NAMALWA (cell line): ENCODE results near the gene ACAA1.
"Not testable (repeated sequence)": the region's sequence is repeated elsewhere in the genome, so short reads cannot be mapped to it uniquely, and the experiment has no call there.

Source experiments
- DNase-seq: peaks from one replicate; pipeline ENCODE4 v3.0.0-alpha.2; 2015; ENCODE audit warnings: low spot score

Gene ACAA1

DNA sequence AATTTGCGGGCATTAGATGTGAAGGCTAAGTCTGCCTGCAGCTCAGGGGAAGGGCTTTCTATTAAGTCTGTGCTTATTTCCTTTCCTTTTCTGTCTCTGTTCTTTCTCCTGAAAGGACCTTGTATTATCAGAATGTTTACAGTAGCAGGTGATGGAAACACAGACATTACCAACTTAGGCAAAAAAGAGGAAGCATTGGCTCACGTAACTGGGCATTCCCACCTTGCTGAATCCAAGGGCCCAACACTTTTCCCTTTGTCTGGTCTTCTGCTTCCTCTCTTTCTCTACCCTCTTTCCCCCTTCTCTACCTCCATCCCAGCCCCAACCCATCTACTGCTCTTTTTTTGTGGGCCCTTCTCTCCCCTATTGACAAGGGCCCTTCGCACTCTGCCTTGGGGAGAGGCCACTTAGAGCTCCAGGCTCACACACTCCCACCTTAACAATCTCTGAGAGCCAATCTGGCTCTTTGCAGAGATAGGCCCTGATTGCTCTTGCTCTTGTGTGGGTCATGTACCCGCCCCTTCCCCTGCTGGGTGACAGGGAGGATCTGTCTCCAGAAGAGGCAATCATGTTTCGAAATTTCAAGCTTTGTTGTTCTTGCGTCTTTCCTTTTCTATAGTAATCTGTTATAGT is 35.0 kb downstream of the ACAA1 start:
- no peak for DNase-seq

GRCh38 chr3:38100498-38100897 is 36.4 kb downstream of the ACAA1 start:
- DNase-seq = no peak

DNA sequence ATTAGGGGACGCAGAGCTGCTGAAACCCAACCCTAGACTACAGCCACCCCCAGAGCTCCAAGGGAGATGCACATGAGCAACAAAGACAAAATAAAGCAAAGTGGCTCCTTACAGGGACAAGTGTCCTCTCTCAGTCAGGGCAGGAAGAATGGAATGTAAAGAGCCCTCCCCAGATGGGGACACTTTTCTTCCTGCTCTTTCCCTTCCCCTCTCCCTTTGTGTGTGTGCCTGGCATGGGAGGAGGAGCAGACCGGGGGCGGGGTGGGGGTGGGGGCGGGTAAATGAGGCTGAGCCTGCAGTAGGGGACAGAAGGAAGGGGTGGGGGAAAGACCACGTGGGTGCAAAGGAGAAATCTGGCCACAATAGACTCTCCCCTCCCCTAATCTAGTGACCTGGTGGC is 37.4 kb downstream of the ACAA1 start:
- no peak for DNase-seq

- no peak for DNase-seq
These were observed 38.6 kb downstream of the ACAA1 start for GRCh38 chr3:38098376-38098723.

- no peak for DNase-seq
These were observed 39.2 kb downstream of the ACAA1 start for GRCh38 chr3:38097446-38098375.

DNA sequence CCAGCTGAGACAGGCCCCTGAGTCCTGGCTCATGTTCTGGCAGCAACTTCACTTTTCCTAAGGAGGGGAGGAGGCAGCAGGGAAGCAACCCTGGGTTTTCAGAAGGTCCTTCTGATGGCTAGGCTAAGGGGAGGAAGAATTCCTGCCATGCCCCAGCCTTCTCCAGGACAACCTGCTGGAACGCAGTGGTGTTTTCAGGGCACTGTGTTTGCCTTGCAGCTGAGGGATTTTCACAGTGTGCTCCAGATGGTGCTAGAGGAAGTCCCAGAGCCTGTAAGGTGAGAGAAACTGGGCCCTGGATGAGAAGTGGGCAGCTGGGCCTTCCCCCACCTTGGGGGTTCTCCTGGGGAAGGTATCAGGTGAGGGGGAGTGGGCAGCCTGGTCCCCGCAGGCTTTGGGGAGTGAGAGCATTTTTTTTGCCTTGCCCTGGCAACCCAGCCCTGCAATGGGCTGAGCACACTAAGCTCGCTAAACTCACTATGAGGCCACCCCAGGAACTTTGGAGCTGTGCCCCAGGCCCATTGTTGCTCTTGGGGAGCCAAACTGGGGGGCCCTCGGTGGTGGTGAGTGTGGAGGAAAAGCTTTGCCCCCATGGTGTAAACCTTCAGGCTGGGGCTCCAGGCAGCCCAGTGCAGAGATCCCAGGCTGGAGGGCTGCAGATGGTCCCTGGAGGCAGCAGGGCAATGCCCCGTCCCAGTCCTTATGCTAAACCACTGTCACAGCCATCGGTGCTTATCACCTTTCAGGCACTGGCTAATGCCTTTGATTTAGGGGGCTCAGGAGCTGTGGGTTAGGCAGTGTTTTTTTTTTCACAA is 41.1 kb downstream of the ACAA1 start:
- DNase-seq = no peak

DNA sequence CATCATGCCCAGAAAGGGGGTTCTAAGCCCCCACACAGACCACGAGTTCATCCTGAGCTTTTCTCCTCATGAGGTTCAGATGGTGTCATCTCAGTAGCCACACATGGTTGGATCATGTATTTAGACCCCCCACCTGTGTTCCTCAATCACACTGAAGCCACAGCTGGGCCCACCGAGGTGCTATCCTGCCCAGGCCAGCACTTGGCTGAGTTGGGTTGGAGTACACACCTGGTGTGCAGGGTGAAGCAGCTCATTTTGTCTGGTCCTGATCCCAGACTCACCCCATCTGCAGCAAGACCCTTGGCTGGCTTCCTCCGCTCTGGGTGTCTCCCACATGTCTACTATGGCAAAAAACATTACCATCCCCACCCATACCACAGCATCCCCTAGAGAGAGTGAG is 41.9 kb downstream of the ACAA1 start:
- no peak for DNase-seq

DNA sequence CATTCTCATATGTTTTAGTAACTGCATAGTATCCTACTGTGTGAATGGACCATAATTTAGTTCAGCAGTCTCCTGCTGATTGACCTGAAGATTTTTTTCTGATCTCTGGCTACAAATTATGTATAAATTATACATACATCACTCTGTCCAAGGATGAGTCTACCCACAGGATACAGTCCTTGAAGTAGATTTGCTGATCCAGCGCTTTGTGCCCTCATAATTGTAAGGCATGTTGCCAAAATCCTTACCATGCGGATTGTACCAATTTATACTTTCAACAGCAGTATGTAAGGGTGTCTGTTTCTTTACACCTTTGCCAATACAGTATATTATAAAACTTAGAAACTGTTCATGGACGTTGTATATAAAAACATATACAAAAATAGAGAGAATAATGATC is 46.5 kb downstream of the ACAA1 start:
- DNase-seq = no peak

DNA sequence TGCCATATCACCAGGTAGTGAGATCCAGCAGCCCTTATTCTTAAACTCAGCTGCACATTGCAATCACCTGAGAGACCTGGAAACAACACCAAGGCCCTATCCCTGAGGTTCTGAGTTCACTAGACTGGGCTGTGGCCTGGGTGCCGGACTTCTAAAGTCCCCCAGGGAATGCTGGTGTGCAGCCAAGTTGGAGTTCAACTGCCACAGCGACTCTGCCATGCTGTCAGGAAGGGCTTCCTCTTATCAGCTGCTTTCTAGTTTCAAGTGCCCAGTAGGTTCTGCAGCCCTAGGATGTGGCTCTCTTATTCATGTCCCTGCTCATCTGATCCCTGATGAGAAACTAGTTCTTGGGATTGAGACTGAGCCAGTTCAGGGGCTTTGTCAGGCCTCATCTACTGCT is 47.8 kb downstream of the ACAA1 start:
- DNase-seq = no peak

GRCh38 chr3:38088126-38089078 is 48.5 kb downstream of the ACAA1 start:
- DNase-seq = no peak

DNA sequence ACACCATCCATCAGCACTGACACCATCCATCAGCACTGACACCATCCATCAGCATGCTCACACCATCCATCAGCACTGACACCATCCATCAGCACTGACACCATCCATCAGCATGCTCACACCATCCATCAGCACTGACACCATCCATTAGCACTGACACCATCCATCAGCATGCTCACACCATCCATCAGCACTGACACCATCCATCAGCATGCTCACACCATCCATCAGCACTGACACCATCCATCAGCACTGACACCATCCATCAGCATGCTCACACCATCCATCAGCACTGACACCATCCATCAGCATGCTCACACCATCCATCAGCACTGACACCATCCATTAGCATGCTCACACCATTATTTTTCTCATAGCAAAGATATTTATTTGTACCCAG is 49.6 kb downstream of the ACAA1 start:
- not testable (repeated sequence) for DNase-seq

GRCh38 chr3:38086496-38086895 is 50.4 kb downstream of the ACAA1 start:
- DNase-seq = no peak

DNA sequence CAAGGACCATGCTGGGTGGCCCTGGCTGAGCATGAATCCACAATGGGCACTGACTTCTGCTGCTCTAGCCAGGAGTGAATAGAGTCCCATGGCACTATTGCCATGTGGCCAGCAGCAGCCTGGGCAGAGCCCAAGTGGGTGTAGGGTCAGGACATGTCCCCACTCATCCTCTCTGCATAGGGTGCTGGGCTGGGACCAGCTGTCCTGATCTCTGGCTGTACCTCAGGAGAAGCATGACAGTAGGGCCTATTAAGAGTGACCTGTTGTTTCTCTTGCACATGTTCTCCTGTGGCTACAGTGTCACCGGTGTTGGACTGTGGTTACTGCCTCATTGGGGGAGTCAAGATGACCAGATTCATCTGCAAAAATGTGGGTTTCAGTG is 51.0 kb downstream of the ACAA1 start:
- no peak for DNase-seq

DNA sequence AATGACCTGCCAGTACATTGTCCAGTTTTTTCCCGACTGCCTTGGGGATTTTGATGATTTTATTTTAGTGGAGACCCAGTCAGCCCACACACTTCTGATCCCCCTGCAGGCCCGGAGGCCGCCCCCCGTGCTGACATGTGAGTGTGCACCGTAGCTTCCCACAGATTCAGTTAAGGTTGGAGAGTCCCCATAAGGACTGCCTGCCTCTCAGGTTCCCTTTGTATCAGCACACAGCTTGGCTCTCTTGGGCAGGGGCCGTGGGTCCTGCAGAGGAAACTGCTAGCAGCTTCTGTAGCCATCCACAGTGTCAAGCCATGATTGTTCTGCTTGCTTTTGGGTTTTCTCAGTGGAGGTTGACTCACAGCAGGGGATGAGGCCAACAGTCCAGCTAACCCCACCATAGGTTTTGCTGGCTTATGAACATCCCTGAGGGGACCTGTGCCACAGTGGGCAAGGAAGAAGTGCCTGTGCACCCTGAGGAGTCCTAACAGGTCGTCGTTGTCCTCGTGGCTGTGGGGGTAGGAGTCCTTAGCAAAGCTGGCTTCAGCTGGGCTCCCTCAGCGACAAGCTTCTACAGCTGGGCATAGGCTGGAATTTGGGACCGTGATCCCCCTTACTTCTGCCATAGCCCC is 51.5 kb downstream of the ACAA1 start:
- peak; percentile 30 for DNase-seq

DNA sequence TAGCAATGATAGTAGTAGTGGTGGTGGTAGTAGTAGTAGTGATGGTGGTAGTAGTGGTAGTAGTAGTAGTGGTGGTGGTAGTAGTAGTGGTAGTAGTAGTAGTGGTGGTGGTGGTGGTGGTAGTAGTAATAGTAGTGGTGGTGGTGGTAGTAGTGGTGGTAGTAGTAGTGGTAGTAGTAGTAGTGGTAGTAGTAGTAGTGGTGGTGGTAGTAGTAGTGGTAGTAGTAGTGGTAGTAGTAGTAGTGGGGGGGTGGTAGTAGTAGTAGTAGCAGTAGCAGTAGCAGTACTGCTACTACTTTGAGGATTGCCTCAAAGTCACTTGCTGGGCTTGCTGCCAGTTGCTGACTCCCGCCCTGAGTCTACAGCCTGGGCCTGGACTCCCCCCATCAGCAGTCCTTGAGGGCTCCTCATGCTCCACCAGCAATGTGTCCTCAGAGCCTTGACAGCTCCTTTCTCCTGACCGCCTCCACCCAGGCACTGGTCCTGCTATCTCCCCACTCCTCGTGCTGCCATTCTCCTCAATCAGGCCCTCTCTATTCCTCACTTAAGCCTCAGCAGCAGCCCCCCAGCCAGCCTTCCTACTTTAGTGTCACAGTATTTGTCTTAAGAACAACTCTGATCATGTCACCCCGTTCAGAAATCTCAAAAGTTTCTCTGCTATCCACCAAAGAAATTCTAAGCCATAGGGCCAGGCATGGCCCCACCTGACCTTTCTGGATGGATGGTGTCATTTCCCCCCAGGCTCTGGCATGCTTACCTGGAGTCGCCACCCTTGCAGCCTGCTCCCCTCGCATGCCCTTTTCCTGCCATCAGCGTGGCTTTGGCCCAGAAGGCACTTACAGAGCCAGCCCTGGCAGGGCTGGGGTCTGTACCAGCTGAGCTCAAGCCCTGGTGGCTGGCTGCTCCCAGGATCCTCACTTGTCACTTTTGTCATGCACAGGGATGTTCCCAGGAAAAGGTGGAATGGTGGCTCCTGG is 52.3 kb downstream of the ACAA1 start:
- DNase-seq = peak; percentile 78

GRCh38 chr3:38083871-38084333 is 53.0 kb downstream of the ACAA1 start:
- DNase-seq = peak; percentile 18

GRCh38 chr3:38083254-38083653 is 53.7 kb downstream of the ACAA1 start:
- DNase-seq = not testable (repeated sequence)

DNA sequence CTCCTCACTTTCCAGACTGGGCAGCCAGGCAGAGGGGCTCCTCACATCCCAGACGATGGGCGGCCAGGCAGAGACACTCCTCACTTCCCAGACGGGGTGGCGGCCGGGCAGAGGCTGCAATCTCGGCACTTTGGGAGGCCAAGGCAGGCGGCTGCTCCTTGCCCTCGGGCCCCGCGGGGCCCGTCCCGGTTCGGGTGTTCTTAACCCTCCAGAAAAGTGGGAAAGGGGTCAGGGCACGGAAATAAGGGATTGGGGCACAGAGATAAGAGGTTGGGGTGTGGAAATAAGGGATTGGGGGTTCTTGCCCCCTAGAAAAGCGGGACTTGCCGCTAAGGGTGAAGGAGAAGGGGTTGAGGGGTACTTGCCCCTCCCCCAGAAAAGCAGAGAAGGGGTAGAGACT is 54.6 kb downstream of the ACAA1 start:
- not testable (repeated sequence) for DNase-seq

DNA sequence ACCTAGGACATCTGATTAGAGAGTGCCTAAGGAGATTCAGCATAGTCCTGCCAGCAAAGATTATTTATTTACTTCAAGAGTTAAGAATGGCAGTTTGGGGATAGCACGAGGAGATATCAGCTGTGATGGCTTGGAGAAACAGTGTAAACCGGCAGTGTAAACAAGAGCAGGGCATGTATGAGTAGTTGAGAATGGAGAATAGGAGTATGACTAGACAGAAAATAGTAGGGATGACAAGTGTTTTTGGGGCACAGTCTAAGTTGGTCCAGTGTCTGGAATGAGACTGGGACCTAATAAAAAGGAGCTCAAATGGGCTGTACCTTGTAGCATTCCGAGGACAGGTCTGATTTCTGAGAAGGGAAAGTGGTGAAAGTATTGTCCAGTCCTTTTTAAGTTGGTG is 59.9 kb downstream of the ACAA1 start:
- not testable (repeated sequence) for DNase-seq
